AG09319 (cell line): ENCODE data around the gene CERT1.

Source experiments
- DNase-seq: peaks from one replicate; pipeline ENCODE4 v3.0.0-alpha.2; 2010; ENCODE audit warnings: low read depth; ENCODE audit errors: extremely low read depth
- CTCF ChIP-seq: IDR thresholded peaks from 2 replicates; pipeline ENCODE4 v1.5.1; 2011; ENCODE audit warnings: low read depth, mild to moderate bottlenecking, inconsistent platforms, low read length, moderate library complexity

The CERT1 gene

GRCh38 chr5:75446068-75446467 is 65.4 kb downstream of the CERT1 start:
- no peak for DNase-seq
- TF ChIP-seq CTCF = no peak

- no peak for TF ChIP-seq CTCF
- no peak for DNase-seq
These were observed 69.9 kb downstream of the CERT1 start for GRCh38 chr5:75441560-75441959.

- TF ChIP-seq CTCF = no peak
- no peak for DNase-seq
These were observed 72.2 kb downstream of the CERT1 start for GRCh38 chr5:75439276-75439675.

- DNase-seq = no peak
- TF ChIP-seq CTCF = no peak
These were observed 72.7 kb downstream of the CERT1 start for GRCh38 chr5:75438722-75439121.

GRCh38 chr5:75435096-75435495 is 76.3 kb downstream of the CERT1 start:
- TF ChIP-seq CTCF = no peak
- DNase-seq = no peak

- TF ChIP-seq CTCF = no peak
- DNase-seq = no peak
These were observed 77.5 kb downstream of the CERT1 start for GRCh38 chr5:75433814-75434506.

GRCh38 chr5:75414241-75414640 is 97.2 kb downstream of the CERT1 start:
- TF ChIP-seq CTCF = no peak
- DNase-seq = no peak
